Neural crest cell (in vitro differentiated cells): ENCODE results near the gene DCLK3. TPM values are rescaled to one million over a fixed set of nuclear protein-coding genes. Genes with fewer than 3 reads are reported as not detected.

ENCODE experiments used
- DNase-seq: peaks from one replicate; pipeline ENCODE4 v3.0.0; 2021; ENCODE audit warnings: low read depth, mixed read lengths, low spot score
- H3K27ac Mint-ChIP-seq: one replicate; pipeline ENCODE4 v1.8.0; 2021; ENCODE audit warnings: mild to moderate bottlenecking, mixed read lengths; ENCODE audit not compliant: unreplicated experiment
- H3K27me3 Mint-ChIP-seq: 2 replicates; pipeline ENCODE4 v1.8.0; 2021; ENCODE audit warnings: low read depth, mild to moderate bottlenecking, mixed read lengths
- H3K36me3 Mint-ChIP-seq: 2 replicates; pipeline ENCODE4 v1.8.0; 2021; ENCODE audit warnings: low read depth, mild to moderate bottlenecking, mixed read lengths
- H3K4me1 Mint-ChIP-seq: 2 replicates; pipeline ENCODE4 v1.8.0; 2021; ENCODE audit warnings: mixed read lengths
- H3K4me3 Mint-ChIP-seq: one replicate; pipeline ENCODE4 v1.8.0; 2021; ENCODE audit warnings: mild to moderate bottlenecking, mixed read lengths
- H3K9me3 Mint-ChIP-seq: 2 replicates; pipeline ENCODE4 v1.8.0; 2021; ENCODE audit warnings: mixed read lengths
- total RNA-seq: library from RNA; stranded (reverse); gene quantifications from 2 replicates; pipeline ENCODE4 v1.2.1, GENCODE V29; 2021
- TF ChIP-seq, protein P1 (sequence below): fragments of 200-600 bp; sonication (generic); conservative IDR thresholded peaks from 2 replicates; pipeline ENCODE4 v1.5.0; 2021; ENCODE audit warnings: antibody characterized with exemption, mild to moderate bottlenecking

DCLK3 gene
- total RNA-seq, 1 donor from 2014 or later = 0.07 TPM

GRCh38 chr3:36679384-36680200 is 84.8 kb downstream of the DCLK3 start:
- Mint-ChIP-seq H3K27me3 (no peaks in the 10 kb centered on the region), H3K4me1 (no peaks in the 10 kb centered on the region), H3K4me3 (no peak overlapping the region), H3K36me3 (peaks cover 2% of the 10 kb centered on the region), H3K9me3 (peaks cover 22% of the 10 kb centered on the region), H3K27ac (no peak overlapping the region)
- TF ChIP-seq, protein P1, sequence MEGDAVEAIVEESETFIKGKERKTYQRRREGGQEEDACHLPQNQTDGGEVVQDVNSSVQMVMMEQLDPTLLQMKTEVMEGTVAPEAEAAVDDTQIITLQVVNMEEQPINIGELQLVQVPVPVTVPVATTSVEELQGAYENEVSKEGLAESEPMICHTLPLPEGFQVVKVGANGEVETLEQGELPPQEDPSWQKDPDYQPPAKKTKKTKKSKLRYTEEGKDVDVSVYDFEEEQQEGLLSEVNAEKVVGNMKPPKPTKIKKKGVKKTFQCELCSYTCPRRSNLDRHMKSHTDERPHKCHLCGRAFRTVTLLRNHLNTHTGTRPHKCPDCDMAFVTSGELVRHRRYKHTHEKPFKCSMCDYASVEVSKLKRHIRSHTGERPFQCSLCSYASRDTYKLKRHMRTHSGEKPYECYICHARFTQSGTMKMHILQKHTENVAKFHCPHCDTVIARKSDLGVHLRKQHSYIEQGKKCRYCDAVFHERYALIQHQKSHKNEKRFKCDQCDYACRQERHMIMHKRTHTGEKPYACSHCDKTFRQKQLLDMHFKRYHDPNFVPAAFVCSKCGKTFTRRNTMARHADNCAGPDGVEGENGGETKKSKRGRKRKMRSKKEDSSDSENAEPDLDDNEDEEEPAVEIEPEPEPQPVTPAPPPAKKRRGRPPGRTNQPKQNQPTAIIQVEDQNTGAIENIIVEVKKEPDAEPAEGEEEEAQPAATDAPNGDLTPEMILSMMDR = no peak
- DNase-seq = no peak

GRCh38 chr3:36678216-36679013 is 85.9 kb downstream of the DCLK3 start:
- Mint-ChIP-seq H3K4me3 (no peak overlapping the region), H3K27ac (no peak overlapping the region)

GRCh38 chr3:36677331-36678007 is 86.9 kb downstream of the DCLK3 start:
- H3K27ac Mint-ChIP-seq = no peak overlapping the region
- TF ChIP-seq, protein P1 = no peak
- no peak for DNase-seq
- no peak overlapping the region for H3K4me3 Mint-ChIP-seq
- H3K27me3 Mint-ChIP-seq = no peaks in the 10 kb centered on the region
- no peaks in the 10 kb centered on the region for H3K4me1 Mint-ChIP-seq
- peaks cover 19% of the 10 kb centered on the region for H3K9me3 Mint-ChIP-seq
- H3K36me3 Mint-ChIP-seq = peaks cover 2% of the 10 kb centered on the region

More at GRCh38 chr3:36678216-36679013, 85.9 kb downstream of the DCLK3 start:
- Mint-ChIP-seq H3K4me1 (no peaks in the 10 kb centered on the region), H3K27me3 (no peaks in the 10 kb centered on the region), H3K9me3 (peaks cover 19% of the 10 kb centered on the region), H3K36me3 (peaks cover 2% of the 10 kb centered on the region)
- TF ChIP-seq, protein P1 = no peak
- no peak for DNase-seq

DNA sequence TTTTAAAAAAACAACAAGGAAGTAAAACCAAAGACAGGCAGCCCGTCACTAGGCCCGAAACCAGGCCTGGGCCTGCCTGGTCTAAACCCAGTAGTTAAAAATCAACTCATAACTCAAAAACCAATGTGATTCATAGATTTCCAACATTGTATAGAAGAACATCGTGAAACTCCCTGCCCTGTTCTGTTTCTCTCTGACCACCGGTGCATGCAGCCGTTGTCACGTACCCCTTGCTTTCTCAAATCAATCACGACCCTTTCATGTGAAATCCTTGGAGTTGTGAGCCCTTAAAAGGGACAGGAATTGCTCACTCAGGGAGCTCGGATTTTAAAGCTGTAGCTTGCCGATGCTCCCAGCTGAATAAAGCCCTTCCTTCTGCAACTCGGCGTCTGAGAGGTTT is 89.5 kb downstream of the DCLK3 start:
- Mint-ChIP-seq H3K9me3 (peaks cover 17% of the 10 kb centered on the region), H3K36me3 (peaks cover 1% of the 10 kb centered on the region), H3K4me1 (no peaks in the 10 kb centered on the region), H3K27me3 (no peaks in the 10 kb centered on the region), H3K4me3 (no peak overlapping the region), H3K27ac (peak overlapping the region; percentile 50)
- DNase-seq = no peak
- TF ChIP-seq, protein P1 = no peak

DNA sequence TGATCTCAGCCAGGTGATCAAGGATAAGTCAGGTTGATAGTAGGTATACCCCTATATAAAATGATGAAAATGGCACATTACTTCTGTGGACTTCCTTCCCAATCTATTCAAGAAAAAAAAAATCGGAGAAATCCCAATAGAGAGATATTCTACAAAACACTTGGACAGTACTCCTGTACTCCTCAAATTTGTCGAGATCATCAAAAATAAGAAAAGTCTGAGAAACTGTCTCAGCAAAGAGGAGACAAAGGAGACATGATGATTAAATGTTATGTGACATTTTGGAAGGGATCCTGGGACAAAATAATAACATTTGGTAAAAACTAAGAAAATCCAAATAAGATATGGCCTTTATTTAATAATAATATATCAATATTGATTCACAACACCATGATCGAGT is 94.6 kb downstream of the DCLK3 start:
- no peak overlapping the region for H3K27ac Mint-ChIP-seq
- peaks cover 7% of the 10 kb centered on the region for H3K9me3 Mint-ChIP-seq
- no peaks in the 10 kb centered on the region for H3K36me3 Mint-ChIP-seq
- no peaks in the 10 kb centered on the region for H3K27me3 Mint-ChIP-seq
- H3K4me1 Mint-ChIP-seq = no peaks in the 10 kb centered on the region
- no peak overlapping the region for H3K4me3 Mint-ChIP-seq
- TF ChIP-seq, protein P1 = no peak
- DNase-seq = no peak
